Cardiac muscle cell (in vitro differentiated cells and primary cell): ENCODE measurements around the gene NXF1. TPM values are rescaled to one million over a fixed set of nuclear protein-coding genes. Genes with fewer than 3 reads are reported as not detected.
A peak's percentile ranks its signal among the peaks of the same experiment; 100 is the strongest.
"Not testable (repeated sequence)": the region's sequence is repeated elsewhere in the genome, so short reads cannot be mapped to it uniquely, and the experiment has no call there.

Experiments
- DNase-seq, 2 donors: peaks; one replicate each; pipeline versions ENCODE4 v3.0.0 to v3.0.0-alpha.2; 2010 to 2017; ENCODE audit warnings: low read depth in 1 of 2, low spot score in 1 of 2
- H3K27ac ChIP-seq: fragments of 200-600 bp; sonication (generic); 2 replicates; pipeline ENCODE4 v1.5.1; 2016
- H3K27me3 ChIP-seq: fragments of 200-600 bp; sonication (generic); 2 replicates; pipeline ENCODE4 v1.6.0; 2016; ENCODE audit warnings: control low read depth
- H3K36me3 ChIP-seq: fragments of 200-600 bp; sonication (generic); 2 replicates; pipeline ENCODE4 v1.5.1; 2016; ENCODE audit warnings: control low read depth
- H3K4me1 ChIP-seq: fragments of 200-600 bp; sonication (generic); 2 replicates; pipeline ENCODE4 v1.8.1; 2017; ENCODE audit warnings: low read depth, mild to moderate bottlenecking, mixed run types
- H3K4me3 ChIP-seq: fragments of 200-600 bp; sonication (generic); 2 replicates; pipeline ENCODE4 v1.5.1; 2016; ENCODE audit warnings: mild to moderate bottlenecking
- H3K9me3 ChIP-seq: fragments of 200-600 bp; sonication (generic); 2 replicates; pipeline ENCODE4 v1.5.1; 2017; ENCODE audit warnings: low read depth, mild to moderate bottlenecking, control low read depth
- polyA plus RNA-seq: library from polyadenylated mRNA; unstranded; fragments of >200 nt; fragmentation: Nextera tagmentation; extraction: Ambion mirVana; gene quantifications from 2 replicates; pipeline ENCODE4 v1.2.1, GENCODE V29; 2016
- total RNA-seq: library from RNA; depleted of rRNA; stranded (reverse); fragments of >200 nt; gene quantifications from 2 replicates; pipeline ENCODE4 v1.2.3, GENCODE V29; 2016
- TF ChIP-seq, protein P1 (sequence below): IDR thresholded peaks from 2 replicates; pipeline ENCODE4 v1.5.1; 2012; ENCODE audit warnings: low read depth, mild to moderate bottlenecking, low read length

NXF1 gene
- total and polyA plus RNA-seq, 2 experiments from 2014 or later, result 60.7 to 127 TPM

DNA sequence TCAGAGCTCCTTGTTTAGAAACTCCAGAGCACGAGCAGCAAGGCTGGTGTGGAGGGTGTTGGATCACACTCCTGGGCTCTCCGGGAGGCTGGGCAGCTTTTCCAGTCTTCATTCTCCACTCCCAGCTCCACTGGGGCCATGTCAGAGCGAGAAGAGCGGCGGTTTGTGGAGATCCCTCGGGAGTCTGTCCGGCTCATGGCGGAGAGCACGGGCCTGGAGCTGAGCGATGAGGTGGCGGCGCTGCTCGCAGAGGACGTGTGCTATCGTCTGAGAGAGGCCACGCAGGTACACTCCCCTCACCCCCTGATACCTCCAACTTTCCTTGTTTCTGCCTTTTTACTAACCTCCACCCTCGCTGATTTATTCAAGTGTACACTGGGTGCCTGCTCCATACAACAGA, 29.6 kb downstream of the NXF1 start:
- TF ChIP-seq, protein P1, sequence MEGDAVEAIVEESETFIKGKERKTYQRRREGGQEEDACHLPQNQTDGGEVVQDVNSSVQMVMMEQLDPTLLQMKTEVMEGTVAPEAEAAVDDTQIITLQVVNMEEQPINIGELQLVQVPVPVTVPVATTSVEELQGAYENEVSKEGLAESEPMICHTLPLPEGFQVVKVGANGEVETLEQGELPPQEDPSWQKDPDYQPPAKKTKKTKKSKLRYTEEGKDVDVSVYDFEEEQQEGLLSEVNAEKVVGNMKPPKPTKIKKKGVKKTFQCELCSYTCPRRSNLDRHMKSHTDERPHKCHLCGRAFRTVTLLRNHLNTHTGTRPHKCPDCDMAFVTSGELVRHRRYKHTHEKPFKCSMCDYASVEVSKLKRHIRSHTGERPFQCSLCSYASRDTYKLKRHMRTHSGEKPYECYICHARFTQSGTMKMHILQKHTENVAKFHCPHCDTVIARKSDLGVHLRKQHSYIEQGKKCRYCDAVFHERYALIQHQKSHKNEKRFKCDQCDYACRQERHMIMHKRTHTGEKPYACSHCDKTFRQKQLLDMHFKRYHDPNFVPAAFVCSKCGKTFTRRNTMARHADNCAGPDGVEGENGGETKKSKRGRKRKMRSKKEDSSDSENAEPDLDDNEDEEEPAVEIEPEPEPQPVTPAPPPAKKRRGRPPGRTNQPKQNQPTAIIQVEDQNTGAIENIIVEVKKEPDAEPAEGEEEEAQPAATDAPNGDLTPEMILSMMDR, result no peak
- Histone ChIP-seq H3K27ac (no peak overlapping the region), H3K9me3 (no peaks in the 10 kb centered on the region), H3K36me3 (peaks cover 10% of the 10 kb centered on the region), H3K4me3 (no peak overlapping the region), H3K4me1 (peaks cover under 1% of the 10 kb centered on the region), H3K27me3 (no peaks in the 10 kb centered on the region)
- DNase-seq, result no peak

- no peak for DNase-seq
- no peak overlapping the region for H3K4me3 ChIP-seq
- no peak overlapping the region for H3K27ac ChIP-seq
- no peaks in the 10 kb centered on the region for H3K9me3 ChIP-seq
- TF ChIP-seq, protein P1, result no peak
- H3K36me3 ChIP-seq, result peaks cover 10% of the 10 kb centered on the region
- no peaks in the 10 kb centered on the region for H3K27me3 ChIP-seq
- H3K4me1 ChIP-seq, result peaks cover 4% of the 10 kb centered on the region
Observed at GRCh38 chr11:62774407-62774806, 30.8 kb downstream of the NXF1 start.

DNA sequence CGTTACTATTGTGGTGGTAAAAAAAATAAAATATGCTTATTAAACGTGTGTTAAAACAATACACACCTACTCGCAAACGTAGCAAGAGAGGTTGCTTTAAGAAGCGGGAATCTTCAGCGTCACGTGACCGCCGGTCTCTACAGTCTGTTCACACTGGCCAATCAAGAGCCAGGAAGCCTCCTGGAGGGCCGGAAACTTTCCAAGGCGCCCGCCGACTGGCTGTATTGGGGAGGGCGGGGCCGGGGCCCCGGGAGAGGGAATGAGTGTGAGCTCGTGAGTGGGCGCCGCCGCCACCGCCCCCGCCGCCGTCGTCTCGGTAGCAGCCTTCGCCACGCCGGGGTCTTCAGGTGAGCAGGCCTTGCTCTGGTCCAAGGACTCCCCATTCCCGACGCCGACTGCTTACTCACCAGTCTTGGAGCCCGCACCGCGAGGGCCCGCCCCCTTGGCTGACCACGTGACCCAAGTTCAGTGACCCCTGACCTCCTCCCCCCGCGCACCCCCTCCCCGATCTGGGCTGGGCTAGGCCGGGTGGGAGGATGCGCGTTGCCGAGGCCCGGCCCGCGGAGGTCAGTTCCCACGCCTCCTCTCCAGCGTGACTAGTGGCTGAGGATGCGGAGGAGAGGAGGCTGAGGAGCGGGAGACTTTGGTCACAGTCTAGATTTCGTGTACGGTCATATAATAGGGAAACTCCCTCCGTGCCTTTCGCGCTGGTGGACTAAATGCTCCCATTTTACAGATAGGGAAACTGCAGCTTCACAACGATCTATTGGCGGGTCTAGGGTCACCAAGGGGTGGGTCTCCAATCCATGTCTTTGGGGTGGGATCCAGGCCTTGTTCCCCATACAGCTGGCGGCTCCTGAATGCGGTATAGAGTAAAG, 33.9 kb downstream of the NXF1 start, which contains the start of gene TAF6L:
Gene TAF6L (plus strand): TSS at position 253 of the 878 bp plus-strand sequence. CDS start 4,388 bp downstream, outside the sequence.
- H3K4me1 ChIP-seq, result peaks cover 4% of the 10 kb centered on the region
- H3K9me3 ChIP-seq, result no peaks in the 10 kb centered on the region
- TF ChIP-seq, protein P1, result no peak

DNA sequence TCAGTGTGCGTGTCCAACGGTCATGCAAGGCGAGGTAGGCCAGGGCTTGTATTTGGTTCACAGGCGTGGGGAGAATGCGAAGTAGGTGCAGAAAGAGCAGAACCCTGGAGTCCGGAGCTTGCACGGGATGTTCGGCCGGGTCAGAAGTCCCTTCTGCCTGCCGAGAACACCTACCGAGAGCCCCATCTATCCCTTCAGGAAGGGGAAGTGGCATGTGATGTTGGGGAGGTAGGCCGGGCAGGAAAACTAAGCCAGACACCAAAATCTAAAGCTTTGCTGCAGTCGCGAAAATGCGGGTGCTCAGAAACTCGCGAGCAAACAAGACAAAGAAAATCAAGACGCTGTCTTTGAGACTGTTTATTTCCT, 34.5 kb downstream of the NXF1 start:
- H3K4me1 ChIP-seq, result peaks cover 4% of the 10 kb centered on the region
- TF ChIP-seq, protein P1, result no peak
- H3K9me3 ChIP-seq, result no peaks in the 10 kb centered on the region
- peaks cover 11% of the 10 kb centered on the region for H3K36me3 ChIP-seq
- H3K4me3 ChIP-seq, result peak overlapping the region; percentile 59
- H3K27ac ChIP-seq, result peak overlapping the region; percentile 93
- no peaks in the 10 kb centered on the region for H3K27me3 ChIP-seq
- no peak for DNase-seq

More for the DNA sequence above, 33.9 kb downstream of the NXF1 start, which contains the start of gene TAF6L:
- DNase-seq, result peak; percentile 97 to 99
- Histone ChIP-seq H3K36me3 (peaks cover 10% of the 10 kb centered on the region), H3K4me3 (peak within 1 kb of the TSS; percentile 59), H3K27me3 (no peaks in the 10 kb centered on the region), H3K27ac (peak within 1 kb of the TSS; percentile 93)

DNA sequence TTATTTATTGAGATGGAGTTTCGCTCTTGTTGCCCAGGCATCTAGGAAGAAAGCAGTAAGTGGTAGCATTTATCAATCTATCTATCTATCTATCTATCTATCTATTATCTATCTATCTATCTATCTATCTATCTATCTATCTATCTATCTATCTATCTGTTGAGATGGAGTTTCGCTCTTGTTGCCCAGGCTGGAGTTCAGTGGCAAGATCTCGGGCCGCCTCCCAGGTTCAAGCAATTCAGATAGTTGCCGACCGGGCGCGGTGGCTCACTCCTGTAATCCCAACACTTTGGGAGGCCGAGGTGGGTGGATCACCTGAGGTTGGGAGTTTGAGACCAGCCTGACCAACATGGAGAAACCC, 44.4 kb downstream of the NXF1 start:
- H3K4me1 ChIP-seq, H3K36me3 ChIP-seq, H3K27me3 ChIP-seq, DNase-seq, H3K9me3 ChIP-seq: not testable (repeated sequence)
- Histone ChIP-seq H3K4me3 (peak overlapping the region; percentile 70), H3K27ac (peak overlapping the region; percentile 66)
